ENCODE data around the gene YJU2.
"Not testable (repeated sequence)": the region's sequence is repeated elsewhere in the genome, so short reads cannot be mapped to it uniquely, and the experiment has no call there.

Gene YJU2

DNA sequence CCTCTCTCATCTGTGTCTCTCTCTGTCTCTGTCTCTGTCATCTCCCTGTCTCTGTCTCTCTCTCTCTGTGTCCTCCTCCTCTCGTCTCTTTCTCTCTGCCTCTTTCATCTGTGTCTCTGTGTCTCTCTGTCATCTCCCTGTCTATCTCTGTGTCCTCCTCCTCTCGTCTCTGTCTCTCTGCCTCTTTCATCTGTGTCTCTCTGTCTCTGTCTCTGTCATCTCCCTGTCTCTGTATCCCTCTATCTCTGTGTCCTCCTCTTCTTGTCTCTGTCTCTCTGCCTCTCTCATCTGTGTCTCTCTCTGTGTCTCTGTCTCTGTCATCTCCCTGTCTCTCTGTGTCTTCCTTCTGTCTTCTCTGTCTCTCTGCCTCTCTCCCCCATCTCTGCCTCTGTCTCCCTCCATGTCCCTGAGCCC, 18.1 kb upstream of the YJU2 start:
- no peak for DNase-seq (ENCODE audit: low read depth in 2 of 2, low spot score in 1 of 2)

DNA sequence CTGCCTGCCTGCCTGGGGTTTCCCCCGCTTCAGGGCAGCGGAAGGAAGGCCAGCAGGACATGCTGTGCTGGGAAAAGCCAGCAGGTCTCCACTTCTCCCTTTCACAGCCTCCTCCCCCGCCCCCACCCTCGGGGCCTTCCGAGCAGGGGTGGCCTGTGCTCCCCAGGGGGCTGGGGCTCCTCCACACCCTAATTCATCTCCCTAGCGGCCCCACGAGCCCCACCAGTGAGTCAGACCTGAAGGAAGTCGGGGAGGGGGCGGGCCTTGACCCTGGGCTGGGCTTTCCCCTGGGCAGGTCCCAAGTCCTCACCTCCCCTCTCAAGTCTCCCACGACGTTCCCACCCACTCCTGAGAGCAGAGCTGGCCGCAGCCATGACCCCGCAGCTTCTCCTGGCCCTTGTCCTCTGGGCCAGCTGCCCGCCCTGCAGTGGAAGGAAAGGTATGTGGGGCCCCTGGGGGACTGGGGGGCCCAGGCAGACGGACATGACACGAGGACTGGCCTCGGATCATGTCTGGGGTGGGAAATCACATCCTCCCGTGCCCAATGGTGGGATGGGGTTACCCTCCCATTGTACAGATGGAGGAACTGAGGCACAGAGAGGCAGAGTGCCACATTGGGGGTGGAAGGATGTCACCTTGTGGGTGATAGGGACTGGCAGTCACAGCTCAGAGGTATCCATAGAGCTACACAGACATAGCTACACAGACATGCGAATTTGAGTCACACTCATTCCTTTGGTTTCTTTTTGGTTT, 17.5 kb upstream of the YJU2 start, which contains the start of gene EBI3:
Gene EBI3, plus strand, starts transcription at position 345 of the 753 bp plus-strand sequence. Its CDS starts 28 bp downstream, at position 373.
- peak in 1 of 2 donors; percentile 22 for DNase-seq (ENCODE audit: low read depth in 2 of 2, low spot score in 1 of 2)

DNA sequence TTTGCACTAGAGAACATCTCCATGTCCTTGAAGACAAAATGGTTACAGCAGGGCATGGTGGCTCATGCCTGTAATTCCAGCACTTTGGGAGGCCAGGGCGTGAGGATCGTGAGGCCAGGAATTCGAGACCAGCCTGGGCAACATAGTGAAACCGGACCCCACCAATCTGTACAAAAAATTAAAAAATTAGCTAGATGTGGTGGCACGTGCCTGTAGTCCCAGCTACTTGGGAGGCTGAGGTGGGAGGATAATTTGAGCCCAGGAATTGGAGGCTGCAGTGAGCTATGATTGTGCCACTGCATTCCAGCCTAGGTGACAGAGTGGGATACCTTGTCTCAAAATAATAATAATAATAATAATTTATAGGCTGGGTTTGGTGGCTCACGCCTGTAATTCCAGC, 16.6 kb upstream of the YJU2 start:
- DNase-seq (ENCODE audit: low read depth in 2 of 2, low spot score in 1 of 2), result not testable (repeated sequence)

DNA sequence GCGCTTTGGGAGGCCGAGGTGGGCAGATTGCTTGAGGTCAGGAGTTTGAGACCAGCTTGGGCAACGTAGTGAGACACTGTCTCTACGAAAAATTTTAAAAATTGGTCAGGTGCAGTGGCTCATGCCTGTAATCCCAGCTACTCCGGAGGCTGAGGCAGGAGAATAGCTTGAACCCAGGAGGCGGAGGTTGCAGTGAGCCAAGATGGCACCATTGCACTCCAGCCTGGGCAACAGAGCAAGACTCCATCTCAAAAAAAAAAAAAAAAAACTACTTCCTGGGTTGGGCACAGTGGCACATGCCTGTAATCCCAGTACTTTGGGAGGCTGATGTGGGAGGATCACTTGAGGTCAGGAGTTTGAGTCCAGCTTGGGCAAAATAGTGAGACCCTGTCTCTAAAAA, 15.4 kb upstream of the YJU2 start:
- not testable (repeated sequence) for DNase-seq (ENCODE audit: low read depth in 2 of 2, low spot score in 1 of 2)

DNA sequence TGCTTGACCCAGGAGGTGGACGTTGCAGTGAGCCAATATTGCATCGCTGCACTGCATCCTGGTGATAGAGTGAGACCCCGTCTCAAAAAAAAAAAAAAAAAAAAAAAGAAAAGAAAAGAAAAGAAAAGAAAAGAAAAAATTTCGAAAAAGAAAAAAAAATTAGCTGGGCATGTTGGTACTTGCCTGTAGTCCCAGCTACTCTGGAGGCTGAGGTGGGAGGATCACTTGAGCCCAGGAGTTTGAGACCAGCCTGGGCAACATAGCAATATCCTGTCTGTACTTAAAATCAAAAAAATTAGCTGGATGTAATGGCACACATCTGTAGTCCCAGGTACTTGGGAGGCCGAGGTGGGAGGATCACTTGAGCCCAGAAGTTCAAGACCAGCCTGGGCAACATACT, 14.7 kb upstream of the YJU2 start:
- DNase-seq (ENCODE audit: low read depth in 2 of 2, low spot score in 1 of 2), result not testable (repeated sequence)

DNA sequence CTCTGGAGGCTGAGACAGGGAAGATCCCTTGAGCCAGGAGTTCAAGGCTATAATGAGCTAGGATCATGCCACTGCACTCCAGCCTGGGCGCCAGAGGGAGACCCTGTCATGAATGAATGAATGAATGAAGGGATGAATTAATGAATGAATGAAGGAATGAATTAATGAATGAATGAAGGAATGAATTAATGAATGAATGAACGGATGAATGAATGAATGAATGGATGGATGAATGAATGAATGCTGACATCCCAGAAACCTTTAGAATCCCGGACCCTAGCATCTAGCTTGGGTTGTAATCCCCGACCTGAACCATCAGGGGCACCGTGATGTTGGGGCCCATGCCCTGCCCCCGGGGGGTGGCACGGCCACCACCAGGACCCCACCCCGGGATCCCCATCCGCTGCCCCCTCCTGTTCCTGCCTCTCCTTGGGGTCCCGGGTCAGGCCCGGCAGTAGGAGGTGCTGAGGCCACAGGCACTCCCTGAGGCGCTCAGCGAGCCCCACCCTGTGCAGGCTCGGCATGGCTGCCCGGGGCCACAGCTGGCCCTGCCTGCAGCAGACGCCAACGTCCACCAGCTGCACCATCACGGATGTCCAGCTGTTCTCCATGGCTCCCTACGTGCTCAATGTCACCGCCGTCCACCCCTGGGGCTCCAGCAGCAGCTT, 14.1 kb upstream of the YJU2 start:
- no peak for DNase-seq (ENCODE audit: low read depth in 2 of 2, low spot score in 1 of 2)

DNA sequence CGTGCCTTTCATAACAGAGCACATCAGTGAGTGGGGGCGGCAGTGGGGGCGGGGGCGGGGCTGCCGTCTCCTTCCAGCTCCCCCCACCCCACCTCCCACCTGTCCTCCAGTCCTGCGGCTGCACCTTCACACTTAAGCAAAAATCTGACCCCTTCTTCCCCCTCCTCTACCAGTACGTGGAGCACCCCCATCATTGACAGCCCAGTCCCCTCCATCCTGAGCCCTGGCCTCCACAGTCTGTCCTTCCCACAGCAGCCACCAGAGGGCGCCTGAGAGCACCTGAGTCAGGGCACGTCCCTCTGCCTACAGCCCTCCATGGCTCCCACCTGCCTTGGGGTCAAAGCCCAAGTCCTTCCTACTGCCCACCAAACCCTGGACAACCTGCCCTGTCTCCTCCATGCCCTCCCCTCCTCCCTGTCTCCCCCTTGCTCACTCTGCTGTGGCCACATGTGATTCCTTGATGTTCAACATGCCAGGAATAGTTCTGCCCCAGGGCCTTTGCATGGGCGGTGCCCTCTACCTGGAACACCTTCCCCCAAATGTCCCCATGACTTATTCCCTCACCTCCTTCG, 13.5 kb upstream of the YJU2 start:
- peak; percentile 21 to 58 for DNase-seq (ENCODE audit: low read depth in 2 of 2, low spot score in 1 of 2)

DNA sequence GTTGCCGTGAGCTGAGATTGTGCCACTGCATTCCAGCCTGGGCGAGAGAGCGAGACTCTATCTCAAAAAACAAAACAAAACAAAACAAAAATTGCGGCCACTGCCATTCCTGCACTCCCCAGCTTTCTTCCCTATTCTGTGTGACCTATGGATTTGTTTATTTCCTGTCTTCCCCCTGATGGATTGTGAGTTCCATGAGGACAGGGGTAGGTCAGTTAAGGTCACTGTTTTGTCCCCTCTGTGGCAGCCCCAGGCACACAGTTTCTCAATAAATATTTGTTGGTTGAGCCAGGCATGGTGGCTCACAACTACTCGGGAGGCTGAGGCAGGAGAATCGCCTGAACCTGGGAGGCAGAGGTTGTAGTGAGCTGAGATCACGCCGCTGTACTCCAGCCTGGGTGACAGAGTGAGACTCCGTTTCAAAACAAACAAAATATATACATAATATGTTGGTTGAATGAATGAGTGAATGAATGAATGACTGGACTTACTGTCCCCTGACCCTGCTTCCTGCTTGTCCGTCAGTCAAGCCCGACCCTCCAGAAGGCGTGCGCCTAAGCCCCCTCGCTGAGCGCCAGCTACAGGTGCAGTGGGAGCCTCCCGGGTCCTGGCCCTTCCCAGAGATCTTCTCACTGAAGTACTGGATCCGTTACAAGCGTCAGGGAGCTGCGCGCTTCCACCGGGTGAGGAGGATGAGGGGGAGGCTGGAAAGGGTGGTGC, 12.6 kb upstream of the YJU2 start:
- no peak for DNase-seq (ENCODE audit: low read depth in 2 of 2, low spot score in 1 of 2)

DNA sequence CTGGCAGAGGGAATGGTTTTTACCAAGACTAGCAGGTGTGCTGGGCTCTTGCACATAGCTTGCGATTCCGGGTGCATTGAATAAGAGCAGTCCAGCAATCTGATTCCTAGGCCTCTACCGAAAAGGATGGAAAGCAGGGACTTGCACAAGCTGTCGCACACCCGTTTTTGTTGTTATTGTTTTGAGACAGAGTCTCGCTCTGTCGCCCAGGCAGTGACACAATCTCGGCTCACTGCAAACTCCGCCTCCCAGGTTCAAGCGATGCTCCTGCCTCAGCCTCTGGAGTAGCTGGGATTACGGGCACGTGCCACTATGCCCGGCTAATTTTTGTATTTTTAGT, 12.0 kb upstream of the YJU2 start:
- no peak for DNase-seq (ENCODE audit: low read depth in 2 of 2, low spot score in 1 of 2)

DNA sequence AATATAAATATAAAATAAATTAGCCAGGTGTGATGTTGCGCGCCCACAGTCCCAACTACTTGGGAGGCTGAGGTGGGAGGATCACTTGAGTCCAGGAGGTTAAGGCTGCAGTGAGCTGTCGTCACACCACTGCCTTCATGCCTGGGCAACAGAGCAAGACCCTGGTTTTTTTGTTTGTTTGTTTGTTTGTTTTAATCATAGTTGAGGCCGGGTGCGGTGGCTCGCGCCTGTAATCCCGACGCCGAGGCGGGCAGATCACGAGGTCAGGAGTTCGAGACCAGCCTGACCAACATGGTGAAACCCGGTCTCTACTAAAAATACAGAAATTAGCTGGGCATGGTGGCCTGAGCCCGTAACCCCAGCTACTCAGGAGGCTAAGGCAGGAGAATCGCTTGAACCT, 9.4 kb upstream of the YJU2 start:
- DNase-seq (ENCODE audit: low read depth in 2 of 2, low spot score in 1 of 2), result not testable (repeated sequence)

DNA sequence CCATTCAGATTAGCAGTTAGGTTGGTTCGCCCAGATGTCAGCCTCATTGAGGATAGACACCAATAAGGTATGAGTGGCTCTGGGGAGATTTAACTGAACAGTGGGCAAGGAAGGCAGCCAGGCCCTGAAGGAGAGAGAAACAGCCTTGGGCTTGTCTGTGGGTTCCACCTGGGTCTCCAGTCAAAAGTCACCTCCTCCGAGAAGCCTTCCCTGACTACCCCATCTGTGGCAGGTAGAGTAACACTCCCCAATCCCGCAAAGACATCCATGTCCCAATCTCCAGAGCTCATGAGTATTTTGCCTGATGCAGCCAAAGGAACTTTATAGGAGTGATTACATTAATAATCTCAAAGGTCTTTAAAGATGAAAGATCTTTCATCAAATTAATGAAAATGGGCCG, 8.0 kb upstream of the YJU2 start:
- no peak for DNase-seq (ENCODE audit: low read depth in 2 of 2, low spot score in 1 of 2)

DNA sequence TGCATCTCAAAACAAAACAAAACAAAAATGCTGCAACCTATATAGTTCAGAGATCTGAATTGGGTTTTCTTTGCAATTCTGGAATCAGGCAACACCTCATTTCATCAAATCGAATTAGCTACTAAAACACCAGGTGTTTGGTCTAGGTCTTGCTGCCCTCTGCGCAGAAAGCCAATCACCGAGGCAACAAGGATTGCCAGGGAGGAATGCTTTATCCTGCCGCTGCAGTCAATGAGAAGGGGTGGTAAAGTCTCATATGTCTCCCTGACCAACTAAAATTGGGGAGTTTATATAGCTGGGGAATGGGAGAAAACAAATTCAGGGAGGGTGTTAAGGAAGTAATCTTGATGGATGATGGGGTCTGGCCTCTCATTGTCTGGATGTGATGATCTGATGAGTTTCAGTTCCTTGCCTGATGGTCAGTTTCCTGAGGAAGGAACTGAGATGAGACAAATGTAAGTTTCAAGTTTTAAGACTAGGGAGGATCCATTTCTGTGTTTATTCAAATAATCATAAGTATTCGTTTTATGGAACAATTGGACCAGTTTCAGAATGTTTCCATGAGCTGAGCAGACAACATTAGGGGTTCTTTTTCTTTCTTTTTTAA, 5.0 kb upstream of the YJU2 start:
- no peak for DNase-seq (ENCODE audit: low read depth in 2 of 2, low spot score in 1 of 2)

DNA sequence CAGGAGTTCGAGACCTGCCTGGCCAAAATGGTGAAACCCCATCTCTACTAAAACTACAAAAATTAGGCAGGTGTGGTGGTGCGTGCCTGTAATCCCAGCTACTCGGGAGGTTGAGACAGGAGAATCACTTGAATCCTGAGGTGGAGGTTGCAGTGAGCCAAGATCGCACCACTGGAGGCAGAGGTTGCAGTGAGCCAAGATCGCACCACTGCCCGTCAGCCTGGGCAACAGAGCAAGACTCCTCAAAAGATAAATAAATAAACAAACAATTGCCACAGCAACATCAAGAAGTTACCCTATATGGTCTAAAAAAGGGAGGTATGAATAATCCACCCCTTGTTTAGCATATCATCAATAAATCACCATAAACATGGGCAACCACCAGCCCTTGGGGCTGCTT, 942 bp upstream of the YJU2 start:
- DNase-seq (ENCODE audit: low read depth in 2 of 2, low spot score in 1 of 2), result not testable (repeated sequence)

DNA sequence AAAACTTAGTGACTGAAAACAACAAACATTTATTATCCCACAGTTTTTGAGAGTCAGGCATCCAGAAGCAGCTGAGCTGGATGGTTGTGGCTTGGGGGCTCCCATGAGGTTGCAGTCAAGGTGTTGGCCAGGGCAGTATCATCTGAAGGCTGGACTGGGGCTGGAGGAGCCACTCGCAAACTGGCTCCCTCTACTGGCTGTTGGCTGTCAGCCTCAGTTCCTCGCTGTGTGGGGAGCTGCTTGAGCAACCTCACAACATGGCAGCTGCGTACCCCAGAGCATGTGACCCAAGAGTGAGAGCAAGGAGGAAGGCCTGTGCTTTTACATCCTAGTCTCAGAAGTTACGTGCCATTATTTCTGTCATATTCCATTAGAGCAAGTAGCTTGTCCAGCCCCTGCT, 9.7 kb downstream of the YJU2 start:
- no peak for DNase-seq (ENCODE audit: low read depth in 2 of 2, low spot score in 1 of 2)

DNA sequence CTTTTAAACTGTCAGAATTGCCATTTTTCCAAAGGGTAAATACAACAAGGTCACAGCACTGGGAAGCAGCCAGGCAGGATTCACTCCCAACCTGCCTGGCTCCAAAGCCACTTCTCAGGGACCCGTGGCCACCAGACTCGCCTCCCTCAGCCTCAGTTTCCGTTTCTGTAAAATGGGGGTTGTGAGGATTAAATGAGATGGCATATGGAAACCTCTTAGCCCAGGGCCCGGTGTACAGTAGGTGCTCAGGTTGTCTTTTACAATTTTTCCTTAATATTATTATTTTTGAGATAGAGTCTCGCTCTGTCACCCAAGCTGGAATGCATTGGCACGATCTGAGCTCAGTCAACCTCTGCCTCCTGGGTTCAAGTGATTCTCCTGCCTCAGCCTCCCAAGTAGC, 10.1 kb downstream of the YJU2 start:
- no peak for DNase-seq (ENCODE audit: low read depth in 2 of 2, low spot score in 1 of 2)

DNA sequence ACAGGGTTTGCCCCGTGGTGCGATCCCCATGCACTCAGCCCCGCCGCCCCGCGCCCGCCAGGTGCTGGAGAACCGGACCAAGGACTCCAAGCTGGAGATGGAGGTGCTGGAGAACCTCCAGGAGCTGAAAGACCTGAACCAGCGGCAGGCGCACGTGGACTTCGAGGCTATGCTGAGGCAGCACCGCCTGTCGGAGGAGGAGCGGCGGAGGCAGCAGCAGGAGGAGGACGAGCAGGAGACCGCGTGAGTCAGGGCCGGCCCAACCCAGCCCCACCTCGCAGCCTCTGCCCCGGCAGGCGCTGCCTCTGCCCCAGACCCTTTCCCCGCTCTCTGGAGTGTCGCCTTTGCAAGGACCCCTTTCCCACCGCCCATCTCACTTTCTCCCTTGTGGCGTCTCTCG, 11.3 kb downstream of the YJU2 start:
- DNase-seq (ENCODE audit: low read depth in 2 of 2, low spot score in 1 of 2), result no peak

DNA sequence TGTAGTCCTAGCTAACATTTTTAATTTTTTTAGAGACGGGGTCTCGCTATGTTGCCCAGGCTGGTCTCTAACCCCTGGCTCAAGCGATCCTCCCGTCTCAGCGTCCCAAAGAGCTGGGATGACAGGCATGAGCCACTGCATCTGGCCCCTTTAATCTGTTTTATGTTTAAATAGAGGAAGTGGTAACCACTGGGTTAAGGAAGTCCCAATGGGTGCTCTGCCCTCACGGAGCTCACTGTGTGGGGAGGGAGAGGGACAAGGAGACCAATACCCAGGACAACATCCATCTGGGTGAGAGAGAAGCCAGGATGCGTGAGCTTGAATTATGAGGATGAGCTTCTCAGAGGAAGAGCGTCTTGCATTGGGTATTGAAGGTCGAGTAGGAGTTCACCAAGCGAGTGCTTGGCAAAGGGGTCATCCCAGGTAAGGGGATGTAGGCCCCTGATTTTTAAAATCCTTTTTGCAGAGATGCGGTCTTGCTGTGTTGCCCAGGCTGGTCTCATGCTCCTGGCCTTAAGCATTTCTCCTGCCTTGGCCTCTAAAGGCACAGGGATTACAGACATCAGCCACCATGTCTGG, 13.8 kb downstream of the YJU2 start:
- no peak for DNase-seq (ENCODE audit: low read depth in 2 of 2, low spot score in 1 of 2)

DNA sequence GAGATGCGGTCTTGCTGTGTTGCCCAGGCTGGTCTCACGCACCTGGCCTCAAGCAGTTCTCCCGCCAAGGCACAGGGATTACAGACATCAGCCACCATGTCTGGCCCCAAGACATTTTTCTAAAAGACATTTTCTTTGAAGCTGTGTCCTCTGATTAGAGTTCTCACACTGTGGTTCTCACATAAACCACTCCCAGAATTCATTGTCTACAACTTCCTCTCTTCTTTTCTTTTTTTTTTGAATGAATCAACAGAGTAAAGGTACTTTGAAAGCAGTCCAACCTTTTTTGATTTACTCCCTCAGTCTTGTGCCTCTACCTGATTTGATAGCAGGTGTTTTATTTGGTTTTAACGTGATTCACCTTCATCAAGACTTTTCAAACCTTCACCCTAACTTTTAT, 17.9 kb downstream of the YJU2 start:
- DNase-seq (ENCODE audit: low read depth in 2 of 2, low spot score in 1 of 2), result no peak

DNA sequence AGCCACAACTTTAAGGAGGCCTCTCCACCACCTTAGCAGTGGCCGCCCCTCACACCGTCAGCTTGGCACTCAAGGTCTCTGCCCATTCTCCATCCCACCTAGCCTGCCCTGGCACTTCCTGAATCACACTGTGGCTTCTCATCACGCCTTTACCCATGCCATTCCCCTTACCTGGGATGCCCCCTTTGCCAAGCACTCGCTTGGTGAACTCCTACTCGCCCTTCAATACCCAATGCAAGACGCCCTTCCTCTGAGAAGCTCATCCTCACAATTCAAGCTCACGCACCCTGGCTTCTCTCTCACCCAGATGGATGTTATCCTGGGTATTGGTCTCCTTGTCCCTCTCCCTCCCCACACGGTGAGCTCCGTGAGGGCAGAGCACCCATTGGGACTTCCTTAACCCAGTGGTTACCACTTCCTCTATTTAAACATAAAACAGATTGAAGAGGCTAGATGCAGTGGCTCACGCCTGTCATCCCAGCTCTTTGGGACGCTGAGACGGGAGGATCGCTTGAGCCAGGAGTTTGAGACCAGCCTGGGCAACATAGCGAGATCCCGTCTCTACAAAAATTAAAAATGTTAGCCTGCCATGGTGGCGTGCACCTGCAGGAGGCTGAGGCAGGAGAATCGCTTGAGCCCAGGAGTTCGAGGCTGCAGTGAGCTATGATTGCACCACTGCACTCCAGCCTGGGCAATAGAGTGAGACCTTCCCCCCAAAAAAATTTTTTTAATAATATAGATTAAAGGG, 19.5 kb downstream of the YJU2 start:
- no peak for DNase-seq (ENCODE audit: low read depth in 2 of 2, low spot score in 1 of 2)
